Stomach (tissue), 4 donors: ENCODE measurements around the gene ZNF598.

ENCODE experiments used
- POLR2AphosphoS5 ChIP-seq, 3 donors: sonication (generic); formaldehyde crosslinking; IDR thresholded peaks; one replicate each; pipeline ENCODE4 v1.6.1; 2016; ENCODE audit warnings: antibody characterized with exemption in 3 of 3
- TF ChIP-seq, protein P1 (sequence below), 7 experiments: fragments of 450-650 bp in 4 of 7; fragments of 200-600 bp in 3 of 7; sonication (generic) in 3 of 7; IDR thresholded peaks; one replicate each; pipeline ENCODE4 v1.5.1; 2016 to 2019; ENCODE audit warnings: antibody characterized with exemption in 7 of 7, control low read depth in 2 of 7, mild to moderate bottlenecking in 1 of 7

- TF ChIP-seq, protein P1, sequence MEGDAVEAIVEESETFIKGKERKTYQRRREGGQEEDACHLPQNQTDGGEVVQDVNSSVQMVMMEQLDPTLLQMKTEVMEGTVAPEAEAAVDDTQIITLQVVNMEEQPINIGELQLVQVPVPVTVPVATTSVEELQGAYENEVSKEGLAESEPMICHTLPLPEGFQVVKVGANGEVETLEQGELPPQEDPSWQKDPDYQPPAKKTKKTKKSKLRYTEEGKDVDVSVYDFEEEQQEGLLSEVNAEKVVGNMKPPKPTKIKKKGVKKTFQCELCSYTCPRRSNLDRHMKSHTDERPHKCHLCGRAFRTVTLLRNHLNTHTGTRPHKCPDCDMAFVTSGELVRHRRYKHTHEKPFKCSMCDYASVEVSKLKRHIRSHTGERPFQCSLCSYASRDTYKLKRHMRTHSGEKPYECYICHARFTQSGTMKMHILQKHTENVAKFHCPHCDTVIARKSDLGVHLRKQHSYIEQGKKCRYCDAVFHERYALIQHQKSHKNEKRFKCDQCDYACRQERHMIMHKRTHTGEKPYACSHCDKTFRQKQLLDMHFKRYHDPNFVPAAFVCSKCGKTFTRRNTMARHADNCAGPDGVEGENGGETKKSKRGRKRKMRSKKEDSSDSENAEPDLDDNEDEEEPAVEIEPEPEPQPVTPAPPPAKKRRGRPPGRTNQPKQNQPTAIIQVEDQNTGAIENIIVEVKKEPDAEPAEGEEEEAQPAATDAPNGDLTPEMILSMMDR (IDR thresholded peaks at IDR 0.05): no peak
- TF ChIP-seq POLR2AphosphoS5 (IDR thresholded peaks at IDR 0.05): no peak
Observed at GRCh38 chr16:2053897-2054296, 44.3 kb upstream of the ZNF598 start.
